GM23248 (cell line): ENCODE results near the gene CASP3. TPM values are rescaled to one million over a fixed set of nuclear protein-coding genes. Genes with fewer than 3 reads are reported as not detected.

ENCODE experiments used
- DNase-seq: peaks from one replicate; pipeline ENCODE4 v3.0.0-alpha.2; 2015
- H2AFZ ChIP-seq: fragments of 200-600 bp; sonication (generic); 2 replicates; pipeline ENCODE4 v1.6.1; 2016; ENCODE audit warnings: antibody characterized with exemption
- H3F3A ChIP-seq: fragments of 200-600 bp; sonication (generic); 2 replicates; pipeline ENCODE4 v1.6.1; 2016; ENCODE audit warnings: mild to moderate bottlenecking, antibody characterized with exemption, mixed run types; ENCODE audit not compliant: insufficient read depth
- H3K27ac ChIP-seq: fragments of 200-600 bp; sonication (generic); 2 replicates; pipeline ENCODE4 v1.5.1; 2016; ENCODE audit warnings: mild to moderate bottlenecking
- H3K27me3 ChIP-seq: fragments of 200-600 bp; sonication (generic); replicated peaks from 2 replicates; pipeline ENCODE4 v1.6.1; 2016; ENCODE audit warnings: mild to moderate bottlenecking; ENCODE audit not compliant: insufficient read depth
- H3K36me3 ChIP-seq: fragments of 200-600 bp; sonication (generic); 2 replicates; pipeline ENCODE4 v1.6.1; 2016; ENCODE audit warnings: low read depth, mild to moderate bottlenecking
- H3K4me1 ChIP-seq: fragments of 200-600 bp; sonication (generic); 2 replicates; pipeline ENCODE4 v1.6.1; 2016; ENCODE audit warnings: mild to moderate bottlenecking; ENCODE audit not compliant: insufficient read depth
- H3K4me2 ChIP-seq: fragments of 200-600 bp; sonication (generic); one replicate; pipeline ENCODE4 v1.6.1; 2016; ENCODE audit warnings: mild to moderate bottlenecking; ENCODE audit not compliant: unreplicated experiment
- H3K4me3 ChIP-seq: fragments of 200-600 bp; sonication (generic); 2 replicates; pipeline ENCODE4 v1.5.1; 2016; ENCODE audit warnings: mild to moderate bottlenecking
- H3K79me2 ChIP-seq: fragments of 200-600 bp; sonication (generic); 2 replicates; pipeline ENCODE4 v1.6.1; 2016; ENCODE audit warnings: mild to moderate bottlenecking; ENCODE audit not compliant: insufficient read depth
- H3K9ac ChIP-seq: fragments of 200-600 bp; sonication (generic); 2 replicates; pipeline ENCODE4 v1.6.1; 2016; ENCODE audit warnings: mild to moderate bottlenecking
- H3K9me2 ChIP-seq: fragments of 200-600 bp; sonication (generic); 2 replicates; pipeline ENCODE4 v1.6.1; 2016; ENCODE audit warnings: mixed run types, mild to moderate bottlenecking, moderate library complexity; ENCODE audit not compliant: insufficient read depth
- H3K9me3 ChIP-seq: fragments of 200-600 bp; sonication (generic); one replicate; pipeline ENCODE4 v1.6.1; 2017; ENCODE audit warnings: low read depth
- H4K20me1 ChIP-seq: fragments of 200-600 bp; sonication (generic); 2 replicates; pipeline ENCODE4 v1.6.0; 2016; ENCODE audit not compliant: insufficient read depth
- EZH2 ChIP-seq: fragments of 200-600 bp; sonication (generic); IDR thresholded peaks from 2 replicates; pipeline ENCODE4 v1.6.1; 2018; ENCODE audit warnings: antibody characterized with exemption, mild to moderate bottlenecking; ENCODE audit not compliant: insufficient read depth, poor library complexity, severe bottlenecking
- EZH2phosphoT487 ChIP-seq: fragments of 200-600 bp; sonication (generic); IDR thresholded peaks from 2 replicates; pipeline ENCODE4 v1.6.1; 2018; ENCODE audit warnings: antibody characterized with exemption, moderate library complexity, mild to moderate bottlenecking, low read depth; ENCODE audit not compliant: insufficient read depth
- WGBS, 2 experiments: methylation state at CpG; one replicate each; pipeline ENCODE4 v1.1.6; 2015 to 2017; ENCODE audit warnings: low lambda C conversion rate in 2 of 2, low coverage in 1 of 2; ENCODE audit errors: missing lambda C conversion rate in 2 of 2; 5-methylcytosine and 5-hydroxymethylcytosine counted together
- in situ Hi-C: fragments of 300-500 bp; cut with MboI; formaldehyde crosslinking; loops from 2 replicates; pipeline ENCODE4 v1.15.0; 2020
- polyA plus RNA-seq: library from polyadenylated mRNA; unstranded; fragments of >200 nt; fragmentation: Nextera tagmentation; extraction: Ambion mirVana; gene quantifications from 2 replicates; pipeline ENCODE4 v1.2.1, GENCODE V29; 2016
- total RNA-seq: library from RNA; depleted of rRNA; stranded (reverse); fragments of >200 nt; shearing (Covaris generic); gene quantifications from 2 replicates; pipeline ENCODE4 v1.2.3, GENCODE V29; 2014; rRNA removed

CASP3 gene
- total and polyA plus RNA-seq, 2 experiments from 2014 or later = 50.7 to 53.4 TPM

DNA sequence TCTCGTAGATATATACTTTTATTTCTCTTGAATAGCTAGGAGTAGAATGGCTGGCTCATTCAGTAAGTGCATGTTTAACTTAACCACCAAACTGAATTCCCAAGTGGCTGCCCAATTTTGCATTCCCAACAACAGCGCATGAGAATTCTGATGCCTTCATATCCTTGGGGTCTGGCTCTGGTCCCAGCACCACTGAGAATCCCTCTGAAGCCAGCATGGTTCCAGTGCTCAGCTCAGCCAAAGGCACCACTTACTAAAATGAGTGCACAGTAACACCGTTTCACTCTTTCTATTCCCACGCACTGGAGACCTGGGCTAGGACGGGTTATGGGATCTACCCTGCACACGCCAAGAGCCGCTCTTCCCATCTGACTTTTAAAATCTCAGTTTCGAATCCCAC lies 60.4 kb downstream of the CASP3 start:
- Histone ChIP-seq H3K27me3 (0 out of 2 replicates have a peak, but pooled peaks cover 4% of the 10 kb centered on the region), H4K20me1 (no peaks in the 10 kb centered on the region), H3K79me2 (no peaks in the 10 kb centered on the region), H3K9ac (no peak overlapping the region), H3K9me3 (no peaks in the 10 kb centered on the region), H3K36me3 (no peaks in the 10 kb centered on the region), H3K4me2 (no peak overlapping the region), H3K4me1 (no peaks in the 10 kb centered on the region), H3K4me3 (no peak overlapping the region), H3K27ac (no peak overlapping the region), H3K9me2 (no peaks in the 10 kb centered on the region), H3F3A (no peaks in the 10 kb centered on the region), H2AFZ (no peak overlapping the region)
- TF ChIP-seq EZH2phosphoT487 (no peak), EZH2 (no peak)
- 62 to 63% methylated on average over 8 of the region's 8 CpGs for WGBS, 2 experiments
- in situ Hi-C loops = no loop called here
- DNase-seq = no peak

GRCh38 chr4:184587701-184588100 lies 61.5 kb downstream of the CASP3 start:
- H3K9ac ChIP-seq = no peak overlapping the region
- H4K20me1 ChIP-seq = no peaks in the 10 kb centered on the region
- no peaks in the 10 kb centered on the region for H3K4me1 ChIP-seq
- H3F3A ChIP-seq = no peaks in the 10 kb centered on the region
- 0 out of 2 replicates have a peak, but pooled peaks cover 4% of the 10 kb centered on the region for H3K27me3 ChIP-seq
- no peaks in the 10 kb centered on the region for H3K9me3 ChIP-seq
- H3K9me2 ChIP-seq = no peaks in the 10 kb centered on the region
- no peak overlapping the region for H3K4me2 ChIP-seq
- no peak for DNase-seq
- no peak overlapping the region for H2AFZ ChIP-seq
- TF ChIP-seq EZH2phosphoT487 = no peak
- no peak for TF ChIP-seq EZH2
- WGBS, 2 experiments = 23 to 32% methylated on average over 3 of the region's 3 CpGs
- H3K79me2 ChIP-seq = no peaks in the 10 kb centered on the region
- in situ Hi-C loops = no loop called here
- no peak overlapping the region for H3K27ac ChIP-seq
- no peaks in the 10 kb centered on the region for H3K36me3 ChIP-seq
- H3K4me3 ChIP-seq = no peak overlapping the region

DNA sequence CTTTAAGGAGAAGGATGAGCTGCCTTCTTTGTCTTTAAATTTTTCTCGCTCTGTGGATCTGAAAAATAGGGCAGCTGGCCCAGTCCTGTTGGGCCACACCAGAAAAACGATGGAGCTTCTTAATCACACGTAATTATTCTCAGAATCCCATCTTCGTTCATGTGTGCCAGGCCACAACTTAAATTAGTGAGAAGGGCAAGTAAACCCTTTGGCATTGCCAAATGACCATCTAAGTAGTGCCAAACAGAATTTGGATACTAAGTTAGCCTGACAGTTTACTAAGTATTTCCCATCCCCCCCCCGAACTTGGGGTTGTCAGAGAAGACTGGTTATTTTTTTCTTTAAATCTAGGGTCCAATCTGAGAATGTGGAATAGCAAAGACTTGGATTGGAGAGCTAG lies 62.0 kb downstream of the CASP3 start:
- no peak for DNase-seq
- no peak overlapping the region for H3K27ac ChIP-seq
- H3K4me2 ChIP-seq = no peak overlapping the region
- TF ChIP-seq EZH2 (no peak), EZH2phosphoT487 (no peak)
- no peak overlapping the region for H3K4me3 ChIP-seq
- no peaks in the 10 kb centered on the region for H3K9me3 ChIP-seq
- 14 to 23% methylated on average over 5 of the region's 5 CpGs for WGBS, 2 experiments
- no peaks in the 10 kb centered on the region for H4K20me1 ChIP-seq
- H3K4me1 ChIP-seq = no peaks in the 10 kb centered on the region
- H2AFZ ChIP-seq = no peak overlapping the region
- H3K9me2 ChIP-seq = no peaks in the 10 kb centered on the region
- 0 out of 2 replicates have a peak, but pooled peaks cover 4% of the 10 kb centered on the region for H3K27me3 ChIP-seq
- in situ Hi-C loops = no loop called here
- H3K36me3 ChIP-seq = no peaks in the 10 kb centered on the region
- H3K9ac ChIP-seq = no peak overlapping the region
- no peaks in the 10 kb centered on the region for H3F3A ChIP-seq
- no peaks in the 10 kb centered on the region for H3K79me2 ChIP-seq

DNA sequence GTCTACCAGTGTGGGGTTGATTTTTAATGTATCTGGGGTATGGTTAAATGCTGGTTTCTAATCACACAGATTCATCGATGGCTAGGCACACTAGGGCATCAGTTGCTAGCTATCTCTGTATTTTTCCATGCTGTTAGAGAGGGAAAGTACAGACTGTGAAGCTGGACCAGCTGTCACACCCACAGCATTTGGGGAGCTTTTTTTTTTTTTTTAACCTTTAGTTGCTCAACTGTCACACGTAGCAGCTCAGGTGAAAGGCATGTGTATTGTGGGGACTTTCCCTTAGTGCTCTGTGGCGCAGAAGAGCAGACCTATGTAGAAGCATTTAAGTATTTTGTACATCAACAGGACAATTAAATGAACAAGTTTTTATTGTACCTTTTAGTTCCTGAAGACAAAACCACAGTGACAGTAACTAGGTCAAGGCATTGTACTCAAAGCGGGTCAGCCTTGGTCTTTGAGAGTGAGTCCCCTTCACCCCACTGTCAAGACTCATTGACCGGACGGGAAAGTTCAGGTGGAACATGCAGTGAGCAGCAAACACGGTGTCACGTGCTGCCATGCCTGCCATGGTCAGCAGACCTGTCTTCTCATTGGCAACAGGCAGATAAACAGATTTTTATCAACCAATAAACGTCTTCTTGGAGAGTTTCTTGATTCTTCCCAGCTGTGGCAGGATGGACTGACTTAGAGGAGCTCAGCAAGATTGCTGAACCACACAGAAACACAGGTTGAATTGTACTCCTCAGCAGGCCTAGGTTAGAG lies 65.3 kb downstream of the CASP3 start:
- H2AFZ ChIP-seq = no peak overlapping the region
- H3K9me2 ChIP-seq = no peaks in the 10 kb centered on the region
- in situ Hi-C loops = no loop called here
- H3K4me2 ChIP-seq = no peak overlapping the region
- no peaks in the 10 kb centered on the region for H3K36me3 ChIP-seq
- no peaks in the 10 kb centered on the region for H3K4me1 ChIP-seq
- no peaks in the 10 kb centered on the region for H4K20me1 ChIP-seq
- H3K27me3 ChIP-seq = no peaks in the 10 kb centered on the region
- no peak overlapping the region for H3K9ac ChIP-seq
- no peak overlapping the region for H3K4me3 ChIP-seq
- WGBS, 2 experiments = 43 to 51% methylated on average over 9 of the region's 9 CpGs
- H3K79me2 ChIP-seq = no peaks in the 10 kb centered on the region
- no peak for TF ChIP-seq EZH2phosphoT487
- no peak for TF ChIP-seq EZH2
- H3F3A ChIP-seq = no peaks in the 10 kb centered on the region
- no peaks in the 10 kb centered on the region for H3K9me3 ChIP-seq
- H3K27ac ChIP-seq = no peak overlapping the region
- DNase-seq = no peak

Other genes starting within 250 kb of the CASP3 start
- 14.2 and 15.4 TPM in 2 replicates for gene IRF2, start 174.9 kb downstream of the CASP3 start, total RNA-seq
- 12.7 and 12.8 TPM in 2 replicates for gene IRF2, start 174.9 kb downstream of the CASP3 start, polyA plus RNA-seq
- gene PRIMPOL, start 291 bp upstream of the CASP3 start, total RNA-seq = 16.0 and 19.7 TPM in 2 replicates
- gene PRIMPOL, start 291 bp upstream of the CASP3 start, polyA plus RNA-seq = 14.2 and 15.0 TPM in 2 replicates
- 8.5 and 13.4 TPM in 2 replicates for gene CENPU, start 84.6 kb upstream of the CASP3 start, total RNA-seq
- 13.5 and 15.7 TPM in 2 replicates for gene CENPU, start 84.6 kb upstream of the CASP3 start, polyA plus RNA-seq
- gene ACSL1, start 176.5 kb upstream of the CASP3 start, total RNA-seq = 16.8 and 22.6 TPM in 2 replicates
- 15.4 and 17.3 TPM in 2 replicates for gene ACSL1, start 176.5 kb upstream of the CASP3 start, polyA plus RNA-seq